Fibroblast of pulmonary artery (primary cell): ENCODE measurements around the gene CANX.
A peak's percentile ranks its signal among the peaks of the same experiment; 100 is the strongest.
"Not testable (repeated sequence)": the region's sequence is repeated elsewhere in the genome, so short reads cannot be mapped to it uniquely, and the experiment has no call there.

ENCODE experiments used
- DNase-seq: peaks from one replicate; pipeline ENCODE4 v3.0.0-alpha.2; 2010; ENCODE audit warnings: low read depth
- H3K4me3 ChIP-seq: replicated peaks from 2 replicates; pipeline ENCODE4 v1.5.1; 2011; ENCODE audit warnings: low read depth, mild to moderate bottlenecking, control low read depth, low read length, moderate library complexity
- CTCF ChIP-seq: IDR thresholded peaks from 2 replicates; pipeline ENCODE4 v1.5.1; 2011; ENCODE audit warnings: mild to moderate bottlenecking, control low read depth, low read length, inconsistent platforms; ENCODE audit errors: missing control alignments

CANX gene

GRCh38 chr5:179679014-179679674 is 19.6 kb upstream of the CANX start:
- peak; percentile 66 for DNase-seq

GRCh38 chr5:179680014-179680779 is 18.6 kb upstream of the CANX start:
- TF ChIP-seq CTCF: no peak
- H3K4me3 ChIP-seq: no peak overlapping the region
- DNase-seq: no peak

More at GRCh38 chr5:179679014-179679674, 19.6 kb upstream of the CANX start:
- TF ChIP-seq CTCF: peak; percentile 32
- peak overlapping the region; percentile 89 for H3K4me3 ChIP-seq

- no peak for TF ChIP-seq CTCF
- H3K4me3 ChIP-seq: no peak within 1 kb of the TSS
- DNase-seq: no peak
Observed at GRCh38 chr5:179680780-179681401, 17.9 kb upstream of the CANX start, which contains the start of gene CBY3. Gene CBY3 (minus strand): TSS chr5:179681034. CDS start chr5:179680918, 116 bp downstream.

GRCh38 chr5:179689212-179689611 is 9.6 kb upstream of the CANX start:
- H3K4me3 ChIP-seq, DNase-seq: not testable (repeated sequence)

GRCh38 chr5:179694561-179694960 is 4.2 kb upstream of the CANX start:
- no peak for TF ChIP-seq CTCF
- no peak for DNase-seq

GRCh38 chr5:179696603-179697002 is 2.2 kb upstream of the CANX start:
- H3K4me3 ChIP-seq: no peak overlapping the region
- TF ChIP-seq CTCF: no peak
- no peak for DNase-seq

More at GRCh38 chr5:179694561-179694960, 4.2 kb upstream of the CANX start:
- H3K4me3 ChIP-seq: no peak overlapping the region

- no peak for TF ChIP-seq CTCF
- no peak for DNase-seq
- H3K4me3 ChIP-seq: no peak overlapping the region
Observed at GRCh38 chr5:179697108-179697507, 1.7 kb upstream of the CANX start.

- not testable (repeated sequence) for DNase-seq
- peak overlapping the region; percentile 75 for H3K4me3 ChIP-seq
Observed at GRCh38 chr5:179697543-179697942, 1.2 kb upstream of the CANX start.
